Measurements from ENCODE around the gene LYPD8. TPM values are rescaled to one million over a fixed set of nuclear protein-coding genes. Genes with fewer than 3 reads are reported as not detected.

LYPD8 gene
- total and polyA plus RNA-seq, 5 donors: not detected

- Histone ChIP-seq H3K27me3 (ENCODE audit: control insufficient read depth, insufficient read depth) (no peaks in the 10 kb centered on the region), H3K27ac (ENCODE audit: low read length) (no peak overlapping the region), H3K4me1 (ENCODE audit: control insufficient read depth, insufficient read depth, low read length) (no peaks in the 10 kb centered on the region), H3K9me3 (ENCODE audit: control insufficient read depth, low read length) (no peaks in the 10 kb centered on the region), H3K4me3 (ENCODE audit: low read length) (no peak overlapping the region)
- no peak for ATAC-seq
- DNase-seq: no peak
- intact Hi-C loops (cut with DNase I): no loop called here
- WGBS: 69% methylated on average over 5 of the region's 5 CpGs
Observed at GRCh38 chr1:248757784-248758195, 2.2 kb upstream of the LYPD8 start.

GRCh38 chr1:248756636-248757035 lies 1.1 kb upstream of the LYPD8 start:
- Histone ChIP-seq H3K27ac (ENCODE audit: low read length) (no peak overlapping the region), H3K4me3 (ENCODE audit: low read length) (no peak overlapping the region), H3K9me3 (ENCODE audit: control insufficient read depth, low read length) (no peaks in the 10 kb centered on the region), H3K4me1 (ENCODE audit: control insufficient read depth, insufficient read depth, low read length) (no peaks in the 10 kb centered on the region), H3K27me3 (ENCODE audit: control insufficient read depth, insufficient read depth) (no peaks in the 10 kb centered on the region)
- ATAC-seq (no peak), DNase-seq (no peak)
- intact Hi-C loops (cut with DNase I): no loop called here
- 74% methylated on average over 5 of the region's 5 CpGs for WGBS

GRCh38 chr1:248756151-248756550 lies 592 bp upstream of the LYPD8 start:
- Histone ChIP-seq H3K4me3 (ENCODE audit: low read length) (no peak overlapping the region), H3K9me3 (ENCODE audit: control insufficient read depth, low read length) (no peaks in the 10 kb centered on the region), H3K27me3 (ENCODE audit: control insufficient read depth, insufficient read depth) (no peaks in the 10 kb centered on the region), H3K4me1 (ENCODE audit: control insufficient read depth, insufficient read depth, low read length) (no peaks in the 10 kb centered on the region), H3K27ac (ENCODE audit: low read length) (no peak overlapping the region)
- intact Hi-C loops (cut with DNase I): no loop called here
- 73% methylated on average over 4 of the region's 4 CpGs for WGBS
- ATAC-seq: no peak
- no peak for DNase-seq

- Histone ChIP-seq H3K27me3 (ENCODE audit: control insufficient read depth, insufficient read depth) (no peaks in the 10 kb centered on the region), H3K4me3 (ENCODE audit: low read length) (no peak overlapping the region), H3K27ac (ENCODE audit: low read length) (no peak overlapping the region), H3K4me1 (ENCODE audit: control insufficient read depth, insufficient read depth, low read length) (no peaks in the 10 kb centered on the region), H3K9me3 (ENCODE audit: control insufficient read depth, low read length) (no peaks in the 10 kb centered on the region)
- DNase-seq (no peak), ATAC-seq (no peak)
- WGBS: 97% methylated on average over 2 of the region's 2 CpGs
- intact Hi-C loops (cut with DNase I): no loop called here
Observed at GRCh38 chr1:248753708-248754280, 1.8 kb downstream of the LYPD8 start.

DNA sequence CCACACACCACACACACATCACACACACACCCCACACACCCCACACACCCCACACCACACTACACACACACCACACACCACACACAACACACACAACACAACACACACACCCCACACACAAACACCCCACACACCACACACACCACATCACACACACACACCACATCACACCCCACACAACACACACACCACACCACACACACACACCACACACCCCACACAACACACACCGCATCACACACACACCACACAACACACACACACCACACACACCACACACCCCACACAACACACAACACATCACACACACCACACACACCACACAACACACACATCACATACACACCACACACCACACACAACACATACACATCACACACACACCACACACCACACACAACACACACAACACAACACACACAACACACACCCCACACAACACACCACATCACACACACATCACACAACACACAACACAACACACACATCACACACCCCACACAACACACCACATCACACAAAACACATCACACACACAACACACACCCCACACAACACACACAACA lies 2.4 kb downstream of the LYPD8 start:
- DNase-seq (no peak), ATAC-seq (no peak)
- intact Hi-C loops (cut with DNase I): no loop called here
- H3K9me3 ChIP-seq (ENCODE audit: control insufficient read depth, low read length): no peaks in the 10 kb centered on the region
- H3K27me3 ChIP-seq (ENCODE audit: control insufficient read depth, insufficient read depth): no peaks in the 10 kb centered on the region
- WGBS: 92% methylated on average over 1 of the region's 1 CpG
- H3K4me1 ChIP-seq (ENCODE audit: control insufficient read depth, insufficient read depth, low read length): no peaks in the 10 kb centered on the region
- H3K4me3 ChIP-seq (ENCODE audit: low read length): no peak overlapping the region
- no peak overlapping the region for H3K27ac ChIP-seq (ENCODE audit: low read length)

GRCh38 chr1:248752161-248753028 lies 3.2 kb downstream of the LYPD8 start:
- Histone ChIP-seq H3K4me1 (ENCODE audit: control insufficient read depth, insufficient read depth, low read length) (no peaks in the 10 kb centered on the region), H3K9me3 (ENCODE audit: control insufficient read depth, low read length) (no peaks in the 10 kb centered on the region), H3K27ac (ENCODE audit: low read length) (no peak overlapping the region), H3K27me3 (ENCODE audit: control insufficient read depth, insufficient read depth) (no peaks in the 10 kb centered on the region), H3K4me3 (ENCODE audit: low read length) (no peak overlapping the region)
- intact Hi-C loops (cut with DNase I): no loop called here
- no peak for ATAC-seq
- DNase-seq: no peak
- WGBS: 78% methylated on average over 8 of the region's 8 CpGs

GRCh38 chr1:248751635-248752034 lies 3.9 kb downstream of the LYPD8 start:
- intact Hi-C loops (cut with DNase I): no loop called here
- no peak overlapping the region for H3K4me3 ChIP-seq (ENCODE audit: low read length)
- ATAC-seq (no peak), DNase-seq (no peak)
- no peak overlapping the region for H3K27ac ChIP-seq (ENCODE audit: low read length)
- no peaks in the 10 kb centered on the region for H3K27me3 ChIP-seq (ENCODE audit: control insufficient read depth, insufficient read depth)
- 83% methylated on average over 4 of the region's 4 CpGs for WGBS
- H3K9me3 ChIP-seq (ENCODE audit: control insufficient read depth, low read length): no peaks in the 10 kb centered on the region
- H3K4me1 ChIP-seq (ENCODE audit: control insufficient read depth, insufficient read depth, low read length): no peaks in the 10 kb centered on the region

DNA sequence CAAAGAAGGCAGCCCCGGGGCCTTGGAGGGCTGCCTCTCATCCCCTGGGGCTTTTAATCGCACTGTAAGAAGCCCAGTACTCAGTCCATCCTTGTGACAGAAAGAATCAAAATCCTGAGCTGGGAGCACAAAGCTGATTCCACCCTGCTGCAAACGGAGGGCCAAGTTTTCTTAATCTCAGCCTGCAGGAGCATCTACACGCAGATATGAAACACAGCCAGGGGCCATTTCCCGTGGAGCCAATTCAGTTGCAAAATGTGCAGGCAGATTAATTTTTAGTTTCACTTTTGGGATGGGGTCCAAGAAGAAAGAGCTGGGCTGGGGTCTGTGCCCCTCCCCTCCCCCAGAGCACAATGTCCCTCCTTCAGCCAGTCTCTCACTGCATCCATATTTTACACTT lies 4.4 kb downstream of the LYPD8 start:
- DNase-seq (no peak), ATAC-seq (no peak)
- H3K9me3 ChIP-seq (ENCODE audit: control insufficient read depth, low read length): no peaks in the 10 kb centered on the region
- H3K27me3 ChIP-seq (ENCODE audit: control insufficient read depth, insufficient read depth): no peaks in the 10 kb centered on the region
- no peaks in the 10 kb centered on the region for H3K4me1 ChIP-seq (ENCODE audit: control insufficient read depth, insufficient read depth, low read length)
- 54% methylated on average over 5 of the region's 5 CpGs for WGBS
- no peak overlapping the region for H3K27ac ChIP-seq (ENCODE audit: low read length)
- H3K4me3 ChIP-seq (ENCODE audit: low read length): no peak overlapping the region
- intact Hi-C loops (cut with DNase I): no loop called here

- Histone ChIP-seq H3K9me3 (ENCODE audit: control insufficient read depth, low read length) (no peaks in the 10 kb centered on the region), H3K4me3 (ENCODE audit: low read length) (no peak overlapping the region), H3K27me3 (ENCODE audit: control insufficient read depth, insufficient read depth) (no peaks in the 10 kb centered on the region), H3K27ac (ENCODE audit: low read length) (no peak overlapping the region), H3K4me1 (ENCODE audit: control insufficient read depth, insufficient read depth, low read length) (no peaks in the 10 kb centered on the region)
- intact Hi-C loops (cut with DNase I): no loop called here
- 67% methylated on average over 2 of the region's 2 CpGs for WGBS
- ATAC-seq (no peak), DNase-seq (no peak)
Observed at GRCh38 chr1:248750496-248750895, 5.1 kb downstream of the LYPD8 start.

GRCh38 chr1:248748211-248748610 lies 7.3 kb downstream of the LYPD8 start:
- no peaks in the 10 kb centered on the region for H3K27me3 ChIP-seq (ENCODE audit: control insufficient read depth, insufficient read depth)
- no peak overlapping the region for H3K4me3 ChIP-seq (ENCODE audit: low read length)
- H3K4me1 ChIP-seq (ENCODE audit: control insufficient read depth, insufficient read depth, low read length): no peaks in the 10 kb centered on the region
- DNase-seq: no peak
- no peak for ATAC-seq
- no peak overlapping the region for H3K27ac ChIP-seq (ENCODE audit: low read length)
- WGBS: 93% methylated on average over 9 of the region's 10 CpGs
- no peaks in the 10 kb centered on the region for H3K9me3 ChIP-seq (ENCODE audit: control insufficient read depth, low read length)
- intact Hi-C loops (cut with DNase I): no loop called here

DNA sequence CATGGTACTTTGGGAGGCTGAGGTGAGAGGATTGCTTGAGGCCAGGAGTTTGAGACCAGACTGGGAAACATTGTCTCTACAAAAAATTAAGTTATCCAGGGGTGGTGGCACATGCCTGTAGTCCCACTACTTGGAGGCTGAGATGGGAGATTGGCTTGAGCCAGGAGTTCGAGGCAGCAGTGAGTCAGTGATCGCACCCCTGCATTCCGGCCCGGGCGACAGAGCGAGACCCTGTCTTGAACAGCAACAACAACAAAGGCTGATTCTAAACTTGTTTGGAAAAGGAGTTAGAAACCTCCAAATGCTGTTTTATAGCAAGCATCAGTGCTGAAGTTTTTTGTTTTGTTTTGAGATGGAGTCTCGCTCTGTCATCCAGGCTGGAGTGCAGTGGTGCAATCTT lies 14.7 kb downstream of the LYPD8 start:
- H3K9me3 ChIP-seq (ENCODE audit: control insufficient read depth, low read length): no peaks in the 10 kb centered on the region

More for the DNA sequence above, 14.7 kb downstream of the LYPD8 start:
- 87% methylated on average over 7 of the region's 7 CpGs for WGBS
- Histone ChIP-seq H3K4me1 (ENCODE audit: control insufficient read depth, insufficient read depth, low read length) (no peaks in the 10 kb centered on the region), H3K4me3 (ENCODE audit: low read length) (no peak overlapping the region), H3K27ac (ENCODE audit: low read length) (no peak overlapping the region), H3K27me3 (ENCODE audit: control insufficient read depth, insufficient read depth) (no peaks in the 10 kb centered on the region)
- intact Hi-C loops (cut with DNase I): no loop called here
- no peak for DNase-seq
- no peak for ATAC-seq
